Stimulated activated naive CD8-positive, alpha-beta T cell treated with anti-CD3 and anti-CD28 coated beads, Interleukin-15, Interleukin-2, amounts not matched to agents 100 U/mL and 50 U/mL, for 24 hours (primary cell): ENCODE results near the gene TCHH.

Source experiments
- ATAC-seq: fragments of 150-1000 bp; cut with Tn5 transposase; one replicate; pipeline ENCODE4 v1.10.0; 2021
- DNase-seq: peaks from one replicate; pipeline ENCODE4 v3.0.0; 2021

The TCHH gene

GRCh38 chr1:152067150-152067549, 48.1 kb downstream of the TCHH start:
- DNase-seq (no peak), ATAC-seq (no peak)

- no peak for DNase-seq
- no peak for ATAC-seq
These were observed 53.3 kb downstream of the TCHH start for GRCh38 chr1:152061952-152062351.
